HG03045 (cell line): ENCODE measurements around the gene TCF7L2.

Experiments
- ATAC-seq: cut with Tn5 transposase; IDR thresholded peaks from one replicate; pipeline ENCODE4 v1.9.1; 2021; ENCODE audit warnings: mild to moderate bottlenecking, moderate library complexity; ENCODE audit not compliant: unreplicated experiment

TCF7L2 gene

GRCh38 chr10:112949875-112950507, at the start of gene TCF7L2:
Gene TCF7L2, plus strand, starts transcription at chr10:112950247. Its CDS starts 510 bp downstream, at chr10:112950757.
- ATAC-seq: peak; percentile 62

GRCh38 chr10:112902730-112903129, 47.3 kb upstream of the TCF7L2 start:
- ATAC-seq: no peak

GRCh38 chr10:112904000-112904399, 46.0 kb upstream of the TCF7L2 start:
- no peak for ATAC-seq

GRCh38 chr10:112906945-112907344, 43.1 kb upstream of the TCF7L2 start:
- ATAC-seq: no peak

- no peak for ATAC-seq
Observed at GRCh38 chr10:112907893-112908292, 42.2 kb upstream of the TCF7L2 start.

GRCh38 chr10:112911206-112911605, 38.8 kb upstream of the TCF7L2 start:
- ATAC-seq: no peak

- ATAC-seq: no peak
Observed at GRCh38 chr10:112912410-112912928, 37.6 kb upstream of the TCF7L2 start.

GRCh38 chr10:112913255-112913654, 36.8 kb upstream of the TCF7L2 start:
- ATAC-seq: no peak

GRCh38 chr10:112913661-112914287, 36.3 kb upstream of the TCF7L2 start:
- no peak for ATAC-seq

GRCh38 chr10:112914288-112914952, 35.6 kb upstream of the TCF7L2 start:
- ATAC-seq: no peak

- no peak for ATAC-seq
Observed at GRCh38 chr10:112915590-112916572, 34.2 kb upstream of the TCF7L2 start.

- no peak for ATAC-seq
Observed at GRCh38 chr10:112917681-112918080, 32.4 kb upstream of the TCF7L2 start.

GRCh38 chr10:112918771-112919170, 31.3 kb upstream of the TCF7L2 start:
- ATAC-seq: no peak

GRCh38 chr10:112919721-112920120, 30.3 kb upstream of the TCF7L2 start:
- no peak for ATAC-seq

- no peak for ATAC-seq
Observed at GRCh38 chr10:112926906-112927688, 22.9 kb upstream of the TCF7L2 start.

GRCh38 chr10:112927980-112928379, 22.1 kb upstream of the TCF7L2 start:
- no peak for ATAC-seq

- ATAC-seq: no peak
Observed at GRCh38 chr10:112932658-112933057, 17.4 kb upstream of the TCF7L2 start.

- no peak for ATAC-seq
Observed at GRCh38 chr10:112934193-112934592, 15.9 kb upstream of the TCF7L2 start.

GRCh38 chr10:112938808-112939482, 11.1 kb upstream of the TCF7L2 start:
- ATAC-seq: no peak
